Fibroblast of pulmonary artery (primary cell): ENCODE measurements around the gene TNS2.

Experiments used
- DNase-seq: peaks from one replicate; pipeline ENCODE4 v3.0.0-alpha.2; 2010; ENCODE audit warnings: low read depth
- H3K4me3 ChIP-seq: replicated peaks from 2 replicates; pipeline ENCODE4 v1.5.1; 2011; ENCODE audit warnings: low read depth, mild to moderate bottlenecking, control low read depth, low read length, moderate library complexity
- CTCF ChIP-seq: IDR thresholded peaks from 2 replicates; pipeline ENCODE4 v1.5.1; 2011; ENCODE audit warnings: mild to moderate bottlenecking, control low read depth, low read length, inconsistent platforms; ENCODE audit errors: missing control alignments

The TNS2 gene

DNA sequence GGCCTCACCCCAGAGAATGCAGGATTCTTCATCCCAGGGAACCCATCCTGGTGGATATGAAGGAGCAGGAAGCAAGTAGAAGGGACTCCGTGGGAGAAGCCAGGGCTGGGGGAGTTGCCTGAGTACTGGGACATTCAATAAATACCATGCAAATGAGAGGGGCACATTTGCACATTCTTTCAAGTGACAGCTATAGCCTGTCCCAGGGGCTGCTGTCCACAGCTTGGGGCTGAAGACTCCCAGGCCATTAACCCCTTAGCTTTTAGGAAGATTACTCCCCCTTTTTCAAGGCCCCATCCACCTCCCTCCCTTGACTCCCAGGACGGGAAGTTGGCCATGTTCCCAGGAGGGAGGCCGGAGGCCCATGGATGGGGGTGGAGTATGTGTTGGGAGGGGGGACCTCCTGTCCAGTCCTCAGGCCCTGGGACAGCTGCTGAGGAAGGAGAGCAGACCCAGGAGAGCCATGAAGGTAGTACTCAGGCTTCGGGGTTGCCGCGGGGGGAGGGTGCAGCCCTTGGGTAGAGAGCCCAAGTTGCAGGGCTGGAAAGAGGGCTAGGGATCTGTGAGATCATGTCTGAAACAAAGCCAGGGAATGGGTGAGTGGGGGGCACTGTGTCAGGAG, 974 bp upstream of the TNS2 start:
- peak; percentile 85 for DNase-seq
- no peak for TF ChIP-seq CTCF
- peak overlapping the region; percentile 90 for H3K4me3 ChIP-seq

DNA sequence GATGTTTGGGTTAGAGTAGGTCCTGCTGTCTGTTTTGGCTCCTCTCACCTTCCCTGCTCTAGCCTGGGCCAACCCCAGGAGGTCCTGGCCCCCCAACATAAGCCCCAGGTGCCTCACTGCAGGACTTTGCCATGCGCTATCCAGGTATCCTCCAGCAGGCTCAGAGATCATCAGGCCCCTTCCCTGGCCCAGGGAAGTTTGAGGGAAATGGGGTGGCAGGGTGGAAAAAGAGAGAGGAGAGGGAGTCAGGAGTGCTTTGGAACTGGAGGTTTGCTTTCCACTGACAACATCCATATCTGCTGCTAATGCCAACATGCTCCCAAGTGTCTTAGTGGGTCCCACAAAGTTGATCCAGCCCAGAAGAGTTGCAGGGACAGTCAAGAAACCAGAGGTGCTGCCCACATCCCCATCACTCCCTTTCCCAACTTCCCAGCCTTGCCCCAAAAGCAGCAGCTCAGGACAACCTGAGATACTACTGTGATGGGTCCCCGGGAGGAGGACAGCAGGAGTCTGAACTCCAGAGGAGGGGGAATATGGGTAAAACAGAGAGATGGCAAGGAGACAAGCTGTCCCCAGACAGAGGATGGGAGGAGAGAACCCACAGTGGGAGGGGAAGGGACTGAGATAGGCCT, 677 bp downstream of the TNS2 start:
- TF ChIP-seq CTCF = no peak
- no peak for DNase-seq
- peak overlapping the region; percentile 90 for H3K4me3 ChIP-seq

DNA sequence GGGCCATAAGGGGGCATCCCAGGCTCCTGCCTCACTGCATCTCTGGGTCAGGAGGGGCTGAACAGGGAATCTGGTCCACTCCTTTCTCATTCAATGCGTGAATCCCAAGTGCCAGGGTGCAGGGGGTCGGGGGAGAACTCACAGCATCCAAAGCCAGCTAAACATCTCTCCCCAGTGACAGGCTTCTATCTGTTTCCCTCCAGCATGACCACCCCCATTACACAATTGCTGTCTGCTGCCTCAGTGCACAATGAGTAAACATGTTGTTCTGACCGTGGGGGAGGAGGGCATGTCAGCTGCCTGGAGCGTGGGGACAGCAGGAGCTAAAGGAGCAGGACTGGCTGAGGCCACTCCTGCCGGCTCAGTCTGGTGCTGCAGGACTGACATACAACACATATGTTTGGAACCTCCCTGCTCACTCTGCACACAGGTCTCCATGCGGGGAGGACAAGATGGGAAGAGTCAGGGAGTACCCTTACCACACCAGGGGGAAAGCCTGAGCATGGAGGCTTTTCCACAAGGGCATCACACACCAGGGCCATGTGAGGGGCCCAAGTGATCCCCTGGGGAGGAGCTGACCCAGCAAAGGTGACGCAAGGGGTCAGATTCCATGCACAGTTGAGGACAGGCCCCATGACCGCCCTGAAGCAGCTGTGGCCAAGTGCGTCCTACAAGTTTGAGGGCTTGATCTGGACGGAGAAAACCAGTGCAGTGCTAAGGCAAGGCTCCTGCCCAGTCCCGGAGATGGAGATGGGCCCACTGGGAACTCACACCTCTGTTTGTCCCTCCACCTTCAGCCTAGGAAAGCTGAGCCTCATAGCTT, 1.4 kb downstream of the TNS2 start:
- peak; percentile 9 for TF ChIP-seq CTCF
- peak; percentile 81 for DNase-seq
- peak overlapping the region; percentile 90 for H3K4me3 ChIP-seq

- no peak for TF ChIP-seq CTCF
- H3K4me3 ChIP-seq = peak overlapping the region; percentile 90
- DNase-seq = no peak
Observed at GRCh38 chr12:53051881-53052412, 2.1 kb downstream of the TNS2 start.

DNA sequence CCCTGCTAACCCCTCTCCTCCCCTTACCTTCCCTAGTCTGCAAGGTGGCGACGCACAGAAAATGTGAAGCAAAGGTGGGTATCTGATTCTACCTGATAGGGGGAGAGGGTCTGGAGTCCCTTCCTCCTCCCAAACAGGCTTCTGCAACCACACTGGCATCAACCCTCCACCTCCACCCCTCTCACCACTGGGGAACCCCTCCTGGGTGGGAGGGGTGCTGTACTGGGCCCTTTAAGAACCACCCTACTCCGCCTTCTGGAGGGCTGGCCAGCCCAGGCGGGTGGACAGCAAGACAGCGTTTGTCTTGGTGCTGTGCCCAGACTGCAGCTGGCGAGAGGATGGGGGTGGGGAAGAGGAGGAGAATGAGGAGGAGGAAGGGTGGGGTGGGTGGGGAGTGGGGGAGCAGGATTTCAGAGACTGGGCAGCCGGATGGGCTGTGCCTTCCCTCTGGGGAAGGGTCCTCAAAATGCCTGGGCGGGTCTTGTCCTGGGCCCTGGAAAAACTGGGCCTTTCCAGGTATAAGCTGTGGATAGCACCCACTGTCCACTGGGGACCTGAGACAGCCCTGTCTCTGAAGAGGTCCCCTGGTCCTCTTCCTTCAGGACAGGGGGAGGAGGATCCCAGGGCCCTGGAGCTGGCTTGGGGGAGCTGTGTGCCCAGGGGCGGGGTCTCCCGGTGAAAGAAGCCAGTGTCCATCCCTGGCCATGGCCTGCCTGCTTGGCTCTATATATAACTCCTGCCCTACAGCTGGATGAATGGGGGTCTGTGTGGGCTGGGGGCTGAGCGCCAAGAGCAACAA, 2.8 kb downstream of the TNS2 start:
- peak; percentile 86 for DNase-seq
- peak overlapping the region; percentile 90 for H3K4me3 ChIP-seq
- no peak for TF ChIP-seq CTCF
